Measurements from ENCODE around the gene METAP1D. TPM values are rescaled to one million over a fixed set of nuclear protein-coding genes. Genes with fewer than 3 reads are reported as not detected.
A peak's percentile ranks its signal among the peaks of the same experiment; 100 is the strongest.

Gene METAP1D
- total and polyA plus RNA-seq, 2 of the 4 experiments (the other 2 are of a cell fraction), result 3.4 to 5.5 TPM

DNA sequence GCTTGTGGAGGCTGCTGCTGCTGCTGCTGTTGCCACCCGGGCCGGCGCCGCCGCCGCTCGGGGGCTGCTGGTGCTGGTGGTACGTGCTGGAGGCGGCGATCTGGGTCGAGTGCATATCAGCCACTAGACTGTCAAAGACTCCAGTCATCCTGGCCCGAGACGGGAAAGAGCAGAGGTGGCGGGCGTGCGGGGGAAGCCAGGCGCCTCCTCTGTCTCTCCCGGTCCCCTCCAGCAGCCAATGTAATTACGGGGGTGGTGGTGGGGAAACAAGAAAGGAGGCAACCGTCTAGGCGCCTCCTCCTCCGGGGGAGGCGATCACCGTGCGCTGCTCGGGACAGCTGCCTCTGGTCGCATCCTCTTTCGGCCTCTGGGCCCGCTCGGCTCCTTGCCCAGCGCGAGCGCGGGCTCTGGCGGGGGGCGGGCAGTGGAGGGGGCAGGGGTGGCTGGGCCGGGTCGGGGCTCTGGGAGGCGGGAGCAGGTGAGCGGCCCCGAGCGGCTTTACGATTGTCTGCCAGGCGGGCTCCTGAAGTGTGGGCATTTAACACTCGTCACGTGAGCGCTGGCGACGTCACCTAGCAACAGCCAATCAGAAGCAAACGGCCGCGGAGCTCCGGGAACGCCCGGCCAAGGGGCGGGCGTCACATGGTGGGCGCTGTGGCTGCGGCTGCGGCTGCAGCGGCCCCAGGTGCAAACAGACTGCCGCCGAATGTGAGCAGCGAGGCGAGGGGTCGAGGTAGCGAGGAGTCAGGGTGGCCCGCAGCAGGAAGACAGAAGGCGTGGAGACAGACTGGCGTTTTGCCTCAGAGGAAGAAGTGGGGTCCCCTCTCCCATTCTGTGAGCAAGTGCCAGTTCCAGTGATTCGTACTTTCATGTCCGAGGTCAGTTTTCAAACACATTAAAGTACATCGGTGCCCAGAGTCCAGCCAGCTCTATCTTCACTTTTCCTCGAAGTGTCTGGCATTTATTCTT is 102.9 kb downstream of the METAP1D start, which contains the start of gene DLX2:
DLX2 (minus strand) TSS at position 510 of the 969 bp plus-strand sequence; CDS start at position 148, 362 bp downstream.
- WGBS, 2 experiments (ENCODE audit: extremely low coverage in 2 of 2, insufficient read length in 1 of 2), result 0% methylated on average over 9 of the region's 74 CpGs; no CpG with 5 or more reads in 1 of the 2 experiments
- H4K91ac ChIP-seq (ENCODE audit: insufficient read depth, low read depth, low read length), result no peak within 1 kb of the TSS
- ChIA-PET POLR2A (ENCODE audit: unreplicated experiment) (no interaction called here), CTCF (interaction anchor here (0.6 to 0.9 kb wide), 5 partner anchors 166 to 399 kb away, joined by 3 read pairs; no protein-coding TSS in a partner anchor)
- H2AK9ac ChIP-seq (replicated peaks; ENCODE audit: low read depth, low read length, poor library complexity), result peak within 1 kb of the TSS; percentile 39
- no peak within 1 kb of the TSS for H3K23ac ChIP-seq (ENCODE audit: low read depth, low read length)
- no peak within 1 kb of the TSS for H2BK20ac ChIP-seq (ENCODE audit: low read depth, low read length)
- no peak within 1 kb of the TSS for H2BK15ac ChIP-seq (ENCODE audit: low read depth, low read length)
- no peak within 1 kb of the TSS for H2BK5ac ChIP-seq (ENCODE audit: low read depth, low read length, poor library complexity, severe bottlenecking)
- no TSS peak for BruUV-seq (replicated peaks)
- H3K27me3 ChIP-seq (ENCODE audit: control insufficient read depth, insufficient read depth, low read length), result no peaks in the 10 kb centered on the region; the same call in 1 of the 2 replicates
- H3K4me1 ChIP-seq (ENCODE audit: control insufficient read depth, insufficient read depth, low read length), result peaks cover 9% of the 10 kb centered on the region
- H3K36me3 ChIP-seq (ENCODE audit: control insufficient read depth, insufficient read depth, low read length), result no peaks in the 10 kb centered on the region
- H3K4me3 ChIP-seq (ENCODE audit: insufficient read depth, low read depth, low read length), result peak within 1 kb of the TSS; percentile 54
- peak within 1 kb of the TSS; percentile 95 for H3K4me2 ChIP-seq (ENCODE audit: low read depth, low read length)
- intact Hi-C loops (cut with micrococcal nuclease), result loop anchor here (1.0 to 5.0 kb wide), 4 partner anchors 144 to 396 kb away; partner anchors contain the start of gene HAT1
- no peak within 1 kb of the TSS; the same call in 1 of the 2 replicates for H3K4ac ChIP-seq (ENCODE audit: low read depth, low read length)
- peak within 1 kb of the TSS; percentile 38; the same call in 1 of the 2 replicates for H2AK5ac ChIP-seq (ENCODE audit: low read depth, low read length)
- no peak within 1 kb of the TSS for H3K56ac ChIP-seq (ENCODE audit: extremely low read depth, insufficient read depth, low read length)
- no peak within 1 kb of the TSS for H4K5ac ChIP-seq (ENCODE audit: low read depth, low read length)
- dilution Hi-C loops (cut with HindIII; ENCODE audit: low sequenced_read_pairs, unreplicated experiment), result no loop called here
- TF ChIP-seq BHLHE40 (IDR thresholded peaks at IDR 0.05; ENCODE audit: low read depth, low read length) (peak; percentile 95), NFE2L2 (IDR thresholded peaks at IDR 0.05; ENCODE audit: low read depth, low read length) (no peak), RAD21 (IDR thresholded peaks at IDR 0.05; ENCODE audit: low read length) (0 out of 2 replicates have a peak, but pooled peaks have one; percentile 6), RFX5 (IDR thresholded peaks at IDR 0.05; ENCODE audit: low read depth, low read length) (no peak), MXI1 (IDR thresholded peaks at IDR 0.05; ENCODE audit: borderline replicate concordance, low read depth, low read length) (peak; percentile 82), MAZ (IDR thresholded peaks at IDR 0.05; ENCODE audit: borderline replicate concordance, low read depth, low read length) (peak; percentile 11; the same call in 1 of the 2 replicates), FOS (IDR thresholded peaks at IDR 0.05; ENCODE audit: low read depth, low read length) (peak; percentile 17; the same call in 1 of the 2 replicates), POLR2A (IDR thresholded peaks at IDR 0.05; ENCODE audit: low read depth, low read length) (peak; percentile 44; the same call in 1 of the 2 replicates)
- TF ChIP-seq, protein P1, sequence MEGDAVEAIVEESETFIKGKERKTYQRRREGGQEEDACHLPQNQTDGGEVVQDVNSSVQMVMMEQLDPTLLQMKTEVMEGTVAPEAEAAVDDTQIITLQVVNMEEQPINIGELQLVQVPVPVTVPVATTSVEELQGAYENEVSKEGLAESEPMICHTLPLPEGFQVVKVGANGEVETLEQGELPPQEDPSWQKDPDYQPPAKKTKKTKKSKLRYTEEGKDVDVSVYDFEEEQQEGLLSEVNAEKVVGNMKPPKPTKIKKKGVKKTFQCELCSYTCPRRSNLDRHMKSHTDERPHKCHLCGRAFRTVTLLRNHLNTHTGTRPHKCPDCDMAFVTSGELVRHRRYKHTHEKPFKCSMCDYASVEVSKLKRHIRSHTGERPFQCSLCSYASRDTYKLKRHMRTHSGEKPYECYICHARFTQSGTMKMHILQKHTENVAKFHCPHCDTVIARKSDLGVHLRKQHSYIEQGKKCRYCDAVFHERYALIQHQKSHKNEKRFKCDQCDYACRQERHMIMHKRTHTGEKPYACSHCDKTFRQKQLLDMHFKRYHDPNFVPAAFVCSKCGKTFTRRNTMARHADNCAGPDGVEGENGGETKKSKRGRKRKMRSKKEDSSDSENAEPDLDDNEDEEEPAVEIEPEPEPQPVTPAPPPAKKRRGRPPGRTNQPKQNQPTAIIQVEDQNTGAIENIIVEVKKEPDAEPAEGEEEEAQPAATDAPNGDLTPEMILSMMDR (conservative IDR thresholded peaks at IDR 0.05; ENCODE audit: low read depth, low read length), result no peak
- TF ChIP-seq, protein P2, sequence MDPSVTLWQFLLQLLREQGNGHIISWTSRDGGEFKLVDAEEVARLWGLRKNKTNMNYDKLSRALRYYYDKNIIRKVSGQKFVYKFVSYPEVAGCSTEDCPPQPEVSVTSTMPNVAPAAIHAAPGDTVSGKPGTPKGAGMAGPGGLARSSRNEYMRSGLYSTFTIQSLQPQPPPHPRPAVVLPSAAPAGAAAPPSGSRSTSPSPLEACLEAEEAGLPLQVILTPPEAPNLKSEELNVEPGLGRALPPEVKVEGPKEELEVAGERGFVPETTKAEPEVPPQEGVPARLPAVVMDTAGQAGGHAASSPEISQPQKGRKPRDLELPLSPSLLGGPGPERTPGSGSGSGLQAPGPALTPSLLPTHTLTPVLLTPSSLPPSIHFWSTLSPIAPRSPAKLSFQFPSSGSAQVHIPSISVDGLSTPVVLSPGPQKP (IDR thresholded peaks at IDR 0.05; ENCODE audit: borderline replicate concordance, low read depth, low read length), result no peak
- TF ChIP-seq, protein P3, sequence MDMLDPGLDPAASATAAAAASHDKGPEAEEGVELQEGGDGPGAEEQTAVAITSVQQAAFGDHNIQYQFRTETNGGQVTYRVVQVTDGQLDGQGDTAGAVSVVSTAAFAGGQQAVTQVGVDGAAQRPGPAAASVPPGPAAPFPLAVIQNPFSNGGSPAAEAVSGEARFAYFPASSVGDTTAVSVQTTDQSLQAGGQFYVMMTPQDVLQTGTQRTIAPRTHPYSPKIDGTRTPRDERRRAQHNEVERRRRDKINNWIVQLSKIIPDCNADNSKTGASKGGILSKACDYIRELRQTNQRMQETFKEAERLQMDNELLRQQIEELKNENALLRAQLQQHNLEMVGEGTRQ (IDR thresholded peaks at IDR 0.05; ENCODE audit: low read depth, low read length), result peak; percentile 98
- peaks cover 5% of the 10 kb centered on the region for H3K9me1 ChIP-seq (ENCODE audit: insufficient read depth, low read length)
- H4K8ac ChIP-seq (ENCODE audit: low read depth in 2 of 2, low read length in 2 of 2), result no peak within 1 kb of the TSS
- H2BK120ac ChIP-seq (ENCODE audit: low read depth, low read length), result no peak within 1 kb of the TSS
- no peaks in the 10 kb centered on the region for H3K79me1 ChIP-seq (ENCODE audit: low read depth in 1 of 2, low read length in 2 of 2)
- H3K18ac ChIP-seq (ENCODE audit: low read depth, low read length), result no peak within 1 kb of the TSS
- in situ Hi-C loops (cut with MboI; ENCODE audit: low sequenced_read_pairs), result no loop called here
- no peaks in the 10 kb centered on the region; the same call in 1 of the 2 replicates for H4K20me1 ChIP-seq (ENCODE audit: insufficient read depth, low read length)
- peak; percentile 86 for DNase-seq
- H3K9me3 ChIP-seq (ENCODE audit: control insufficient read depth, insufficient read depth, low read length), result no peaks in the 10 kb centered on the region
- peak within 1 kb of the TSS; percentile 51; the same call in 1 of the 2 replicates for H3K9ac ChIP-seq (ENCODE audit: low read depth, low read length)
- peak within 1 kb of the TSS; percentile 32; the same call in 1 of the 2 replicates for H3K27ac ChIP-seq (ENCODE audit: insufficient read depth, low read length)
- H3K14ac ChIP-seq (replicated peaks; ENCODE audit: low read depth, low read length), result no peak within 1 kb of the TSS
- H2AFZ ChIP-seq (replicated peaks; ENCODE audit: low read length, poor library complexity), result peak within 1 kb of the TSS; percentile 90
- ATAC-seq (ENCODE audit: low read depth), result peak; percentile 58
